Raji (cell line): ENCODE data around the gene LARGE1.

Experiments
- POLR2A ChIP-seq: IDR thresholded peaks from 2 replicates; pipeline ENCODE4 v1.6.1; 2011; ENCODE audit warnings: low read depth, low read length, control low read depth; ENCODE audit not compliant: insufficient read depth

Gene LARGE1

DNA sequence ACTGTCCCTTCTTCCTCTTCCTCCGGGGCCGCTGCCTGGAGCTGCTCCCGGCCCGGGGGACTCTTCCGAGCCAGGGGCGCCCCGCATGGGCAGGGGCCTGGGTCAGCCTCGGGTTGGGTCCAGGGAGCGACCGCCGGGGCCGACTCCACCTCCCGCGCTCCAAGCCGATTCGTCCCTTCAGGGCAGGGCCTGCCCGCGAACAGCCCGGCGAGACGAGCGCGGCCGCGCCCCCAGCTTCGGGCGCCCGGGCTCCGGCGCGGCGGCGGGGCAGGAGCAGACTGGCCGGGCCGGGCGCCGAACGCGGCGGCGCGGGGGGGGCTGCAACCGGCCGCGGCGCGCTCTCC, at the start of gene LARGE1:
Gene LARGE1 (minus strand): TSS at position 280 of the 344 bp plus-strand sequence.
- no peak for TF ChIP-seq POLR2A

DNA sequence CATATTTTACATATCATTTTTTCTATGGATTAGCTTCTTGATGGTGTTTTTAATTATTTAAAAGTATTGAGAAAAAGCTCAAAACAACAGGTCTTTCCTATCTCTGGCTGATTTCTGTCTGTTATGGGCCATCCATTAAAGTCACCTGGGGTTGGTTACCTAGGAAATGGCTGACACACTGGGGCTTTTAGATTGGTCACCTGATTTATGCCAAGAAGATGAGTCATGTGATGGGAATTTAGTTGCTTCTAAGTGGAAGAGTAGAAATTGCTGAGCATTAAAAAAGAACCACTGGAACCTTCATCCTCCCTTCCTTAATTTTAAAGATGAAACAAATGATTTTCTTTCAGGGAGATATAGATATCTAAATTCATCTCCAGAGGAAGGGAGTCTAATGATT, 48.8 kb upstream of the LARGE1 start:
- no peak for TF ChIP-seq POLR2A

DNA sequence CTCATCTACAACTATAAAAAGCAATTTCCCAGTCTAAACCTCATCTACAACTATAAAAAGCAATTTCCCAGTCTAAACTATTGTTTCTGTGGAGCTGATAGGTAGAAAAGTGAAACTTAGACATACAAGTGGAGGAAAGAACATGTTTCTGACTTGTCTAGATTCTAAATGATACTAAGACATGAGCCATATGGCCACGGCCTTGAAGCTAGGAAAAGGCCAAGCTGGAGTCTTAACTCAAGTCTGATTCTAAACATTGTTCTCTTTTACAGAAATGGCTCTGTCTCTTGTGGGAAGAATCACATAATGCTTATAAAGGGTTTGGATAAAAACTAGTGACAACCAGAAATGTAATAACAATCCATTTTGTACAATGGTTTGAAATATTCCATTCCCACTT, 43.8 kb upstream of the LARGE1 start:
- no peak for TF ChIP-seq POLR2A

DNA sequence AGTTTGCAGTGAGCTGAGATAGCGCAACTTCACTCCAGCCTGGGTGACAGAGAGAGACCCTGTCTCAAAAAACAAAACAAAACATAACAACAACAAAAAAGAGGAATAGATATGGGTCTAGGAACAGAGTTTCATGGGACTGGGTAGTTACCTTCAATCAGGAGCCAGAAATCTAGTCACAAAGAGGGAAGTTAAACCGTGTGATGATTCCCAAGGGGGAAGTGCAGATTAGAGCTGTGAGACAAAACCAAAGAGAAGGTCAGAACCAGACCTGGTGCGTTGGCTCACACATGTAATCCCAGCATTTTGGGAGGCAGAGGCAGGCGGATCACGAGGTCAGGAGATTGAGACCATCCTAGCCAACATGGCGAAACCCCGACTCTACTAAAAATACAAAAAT, 42.1 kb upstream of the LARGE1 start:
- no peak for TF ChIP-seq POLR2A

DNA sequence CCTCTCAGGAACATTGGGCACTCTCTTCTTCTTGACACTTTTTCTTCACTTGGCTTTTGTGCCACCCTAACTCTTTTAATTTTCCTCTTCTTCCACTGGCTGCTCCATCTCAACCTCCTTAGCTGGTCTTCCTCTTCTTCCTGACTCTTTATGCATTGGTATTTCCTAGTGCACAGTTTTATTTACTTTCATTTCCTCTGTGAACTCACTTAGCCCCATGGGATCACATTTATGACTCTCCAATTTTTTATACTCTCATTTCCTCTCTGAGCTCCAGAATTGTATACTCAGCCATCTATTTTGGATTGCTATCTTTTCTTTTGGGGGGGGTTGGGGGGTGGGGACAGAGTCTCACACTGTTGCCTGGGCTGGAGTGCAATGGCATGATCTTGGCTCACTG, 38.5 kb upstream of the LARGE1 start:
- no peak for TF ChIP-seq POLR2A

DNA sequence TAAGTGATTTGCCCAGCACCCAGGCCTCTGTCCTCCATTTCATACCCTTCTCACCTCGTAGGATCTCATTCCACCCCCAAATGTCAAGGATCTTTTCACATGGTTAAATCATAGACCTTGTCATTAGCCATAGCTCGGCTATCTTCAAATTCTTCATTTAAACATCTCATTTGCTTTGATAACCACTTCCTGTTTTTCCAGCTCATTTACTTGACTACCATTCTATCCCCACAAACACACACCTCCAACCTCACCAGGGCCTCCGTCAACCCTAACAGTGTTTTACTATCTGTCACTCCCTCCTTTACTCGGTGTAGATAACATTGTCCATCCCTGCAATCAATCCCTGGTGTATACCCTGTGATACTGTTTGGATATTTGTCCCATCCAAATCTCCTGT, 36.8 kb upstream of the LARGE1 start:
- no peak for TF ChIP-seq POLR2A

DNA sequence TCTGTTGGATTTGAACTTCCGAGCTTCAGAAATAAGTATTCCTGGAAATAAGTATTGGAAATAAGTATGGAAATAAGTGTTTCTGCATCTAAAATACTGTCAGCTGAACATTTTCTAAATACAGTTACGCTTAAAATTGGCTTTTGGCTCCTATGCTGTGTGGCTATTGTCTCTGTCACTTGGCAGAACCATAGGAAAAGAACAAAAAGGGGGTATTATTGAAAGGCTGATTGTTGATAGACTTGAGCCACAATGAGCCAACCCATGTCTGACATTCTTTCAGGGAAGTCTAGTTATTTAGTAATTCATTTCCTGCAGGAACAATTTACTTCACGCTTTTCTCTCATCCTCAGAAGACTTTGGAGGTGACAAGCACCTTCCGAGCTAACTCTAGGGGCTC, 32.5 kb upstream of the LARGE1 start:
- TF ChIP-seq POLR2A: no peak

DNA sequence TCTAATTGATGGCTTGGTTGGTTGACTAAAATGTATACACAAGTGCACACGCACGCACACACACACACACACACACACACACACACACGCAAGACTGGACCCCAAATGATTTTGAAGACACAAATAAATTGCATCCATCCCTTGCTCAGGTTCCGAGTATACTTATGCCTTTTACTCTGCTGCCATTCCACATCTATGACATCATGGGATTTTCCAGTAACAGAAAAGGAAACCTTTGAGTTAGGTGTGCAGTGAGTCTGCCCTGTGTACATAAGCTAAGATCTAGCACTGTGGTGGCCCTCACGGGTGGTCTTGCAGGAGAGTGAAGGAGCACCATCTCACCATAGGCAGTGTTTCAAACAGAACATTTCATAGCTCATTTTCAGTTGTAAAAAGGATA, 20.5 kb upstream of the LARGE1 start:
- TF ChIP-seq POLR2A: no peak

DNA sequence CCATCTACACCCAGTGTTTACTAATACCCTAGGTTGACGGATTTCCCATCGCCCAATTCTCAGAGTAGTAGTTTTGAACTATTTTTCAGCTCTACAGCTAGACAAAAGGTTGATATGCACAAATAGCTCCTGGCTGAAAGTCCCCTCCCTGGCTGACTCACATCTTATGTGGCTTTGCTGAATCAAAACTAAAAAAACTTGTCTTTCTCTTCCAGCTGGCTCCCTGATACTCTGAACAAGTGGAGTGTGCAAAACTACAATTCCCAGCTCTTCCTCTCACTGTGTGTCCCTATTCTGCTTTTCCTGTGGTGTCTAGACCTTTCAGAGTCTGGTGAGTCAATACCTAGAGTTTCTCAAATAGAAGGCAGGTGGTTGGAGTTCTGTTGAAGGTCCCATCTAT, 12.7 kb upstream of the LARGE1 start:
- TF ChIP-seq POLR2A: no peak

DNA sequence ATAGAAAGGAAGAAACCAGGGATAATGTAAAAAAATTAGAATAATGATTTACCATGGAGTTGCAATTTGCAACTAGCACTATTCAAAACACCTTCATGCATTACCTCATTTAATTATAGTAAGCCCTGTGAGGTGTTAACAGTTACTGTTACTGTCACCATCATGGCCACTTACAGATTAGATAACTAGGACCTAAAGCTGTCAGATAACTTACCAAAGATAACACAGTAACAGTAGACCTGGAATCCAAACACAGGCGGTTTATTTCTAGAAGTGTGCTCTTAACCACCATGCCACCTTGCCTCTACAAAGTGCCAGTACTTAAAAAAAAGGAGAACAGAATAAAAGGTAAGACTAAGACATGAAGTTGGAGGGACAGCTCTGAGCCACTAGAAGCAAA, 11.1 kb upstream of the LARGE1 start:
- no peak for TF ChIP-seq POLR2A

DNA sequence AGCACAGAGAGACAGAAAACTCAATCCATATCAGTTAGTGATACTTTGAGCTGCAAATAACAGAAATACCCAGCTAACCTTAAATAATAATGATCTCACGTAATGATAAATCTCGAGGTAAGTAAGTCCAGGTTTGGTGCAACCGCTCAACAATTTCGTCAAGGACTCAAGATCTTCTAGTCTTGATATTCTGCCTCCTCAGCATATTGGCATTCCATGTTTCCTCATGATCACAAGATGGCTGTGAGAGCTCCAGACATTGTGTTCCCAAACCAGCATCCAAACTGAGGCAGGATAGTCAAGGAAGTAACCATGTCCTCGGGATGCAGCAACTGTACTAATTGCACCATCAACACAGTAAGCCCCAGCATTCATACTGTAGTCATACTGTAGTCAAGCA, 7.5 kb upstream of the LARGE1 start:
- TF ChIP-seq POLR2A: no peak

DNA sequence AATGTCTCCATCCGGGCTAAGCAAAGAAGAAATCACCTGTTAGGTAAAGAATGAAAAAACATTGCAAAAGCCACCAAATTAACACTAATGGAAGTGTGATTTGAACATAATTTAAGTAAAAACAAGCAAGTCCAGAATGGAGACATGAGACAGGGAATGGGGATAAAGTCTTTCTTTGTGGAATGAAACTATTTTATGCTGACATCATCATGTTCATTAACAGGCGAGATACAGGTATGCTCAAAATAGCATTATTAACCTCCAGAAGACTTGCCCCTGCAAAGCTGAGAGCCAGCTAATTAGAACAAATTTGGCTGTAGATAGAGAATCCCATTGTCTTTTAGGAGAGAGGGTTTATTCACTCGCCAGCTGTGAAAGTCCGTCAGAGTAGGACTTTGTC, 4.9 kb upstream of the LARGE1 start:
- no peak for TF ChIP-seq POLR2A

DNA sequence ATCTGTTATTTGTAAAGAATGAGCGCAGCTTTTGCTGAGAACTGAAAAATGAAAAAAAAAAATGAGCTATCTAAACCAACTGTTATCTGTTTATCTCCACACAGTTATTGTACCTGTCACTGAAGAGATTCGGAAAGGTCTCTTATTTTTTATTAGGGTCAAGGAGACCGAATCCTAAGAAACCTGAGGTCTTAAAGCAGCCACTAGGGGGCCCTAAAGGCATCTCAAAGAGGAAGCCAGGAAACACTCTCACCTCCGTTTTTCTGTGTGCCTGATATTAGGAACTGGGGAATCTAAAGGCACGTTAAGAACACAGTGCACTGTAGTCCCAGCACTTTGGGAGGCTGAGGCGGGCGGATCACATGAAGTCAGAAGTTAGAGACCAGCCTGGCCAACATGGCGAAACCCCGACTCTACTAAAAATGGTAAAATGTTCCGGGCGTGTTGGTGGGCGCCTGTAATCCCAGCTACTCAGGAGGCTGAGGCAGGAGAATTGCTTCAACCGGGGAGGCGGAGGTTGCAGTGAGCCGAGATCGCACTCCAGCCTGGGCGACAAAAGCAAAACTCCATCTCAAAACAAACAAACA, 3.5 kb upstream of the LARGE1 start:
- no peak for TF ChIP-seq POLR2A

DNA sequence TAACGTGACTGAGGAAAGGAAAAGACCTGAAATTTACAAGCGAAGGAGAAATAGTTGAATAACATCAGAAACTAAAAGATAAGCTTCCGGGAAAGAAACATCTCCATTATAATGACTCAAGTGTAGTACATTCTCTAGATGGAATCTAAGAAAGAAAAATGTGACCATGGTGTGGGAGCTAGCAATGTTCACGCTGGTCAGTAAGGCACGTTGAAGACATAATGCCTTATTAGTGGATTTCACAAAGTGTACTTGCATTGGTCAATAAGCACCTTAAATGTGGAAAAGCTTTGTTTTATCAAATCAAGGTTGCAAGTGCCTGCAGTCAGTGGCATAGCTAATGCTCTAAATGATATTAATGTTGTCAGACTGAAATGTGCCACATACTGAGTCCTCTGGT, 2.8 kb upstream of the LARGE1 start:
- no peak for TF ChIP-seq POLR2A

DNA sequence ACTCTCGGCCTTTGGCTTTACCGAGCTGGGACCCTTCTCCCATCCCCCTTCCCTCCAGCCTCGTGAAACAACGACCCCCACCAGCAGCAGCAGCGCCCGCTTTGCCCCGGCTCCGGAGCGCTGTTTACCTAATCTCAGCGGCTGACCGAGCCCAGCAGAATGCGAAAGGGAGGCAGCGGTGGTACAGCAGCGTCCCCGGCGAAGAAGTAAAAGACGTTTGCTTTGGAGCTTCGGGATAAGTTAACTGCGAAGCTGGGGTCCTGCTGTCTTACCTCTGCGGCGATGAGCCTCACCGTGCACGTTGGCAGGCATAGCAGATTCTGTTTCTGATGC, 2.0 kb upstream of the LARGE1 start:
- TF ChIP-seq POLR2A: no peak

DNA sequence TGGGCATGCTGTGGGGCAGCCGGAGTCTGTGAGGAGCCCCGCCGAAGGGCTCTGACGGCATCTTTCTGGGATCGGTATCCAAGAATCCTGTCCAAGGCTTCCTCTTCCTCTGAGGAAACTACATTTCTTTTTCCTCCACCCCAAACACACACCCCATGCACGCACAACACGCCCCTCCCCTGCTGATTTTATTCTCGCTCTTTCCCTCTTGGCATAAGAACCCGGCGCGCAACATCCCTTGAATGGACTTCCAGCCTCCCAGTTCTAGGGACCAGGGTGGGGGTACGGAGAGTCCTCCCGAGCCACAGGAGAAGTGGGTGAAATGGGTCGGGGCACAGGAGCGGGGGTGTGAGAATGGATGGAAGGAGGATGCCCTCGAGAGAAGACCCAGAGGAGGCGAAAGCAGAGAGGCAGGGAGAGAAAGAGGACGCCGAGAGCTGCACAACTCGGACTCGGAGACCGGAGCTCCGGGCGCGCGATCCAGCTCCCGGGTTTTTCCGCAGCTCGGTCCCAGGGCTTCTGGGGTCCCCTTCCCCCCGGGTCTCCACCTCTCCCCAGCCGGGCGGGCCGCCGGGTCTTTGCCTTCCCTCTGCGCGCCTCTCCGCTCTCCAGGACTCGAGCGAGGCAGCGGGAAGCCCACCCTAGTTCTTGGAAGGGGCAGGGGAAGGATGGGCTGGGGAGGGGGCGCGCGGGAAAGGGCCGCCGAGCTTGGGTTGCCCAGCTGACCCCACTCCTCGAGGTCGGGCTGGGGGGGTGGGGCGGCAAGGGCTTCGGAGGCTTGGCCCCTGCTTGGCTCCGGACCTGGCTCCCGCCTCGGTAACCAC, 1.5 kb upstream of the LARGE1 start:
- no peak for TF ChIP-seq POLR2A

DNA sequence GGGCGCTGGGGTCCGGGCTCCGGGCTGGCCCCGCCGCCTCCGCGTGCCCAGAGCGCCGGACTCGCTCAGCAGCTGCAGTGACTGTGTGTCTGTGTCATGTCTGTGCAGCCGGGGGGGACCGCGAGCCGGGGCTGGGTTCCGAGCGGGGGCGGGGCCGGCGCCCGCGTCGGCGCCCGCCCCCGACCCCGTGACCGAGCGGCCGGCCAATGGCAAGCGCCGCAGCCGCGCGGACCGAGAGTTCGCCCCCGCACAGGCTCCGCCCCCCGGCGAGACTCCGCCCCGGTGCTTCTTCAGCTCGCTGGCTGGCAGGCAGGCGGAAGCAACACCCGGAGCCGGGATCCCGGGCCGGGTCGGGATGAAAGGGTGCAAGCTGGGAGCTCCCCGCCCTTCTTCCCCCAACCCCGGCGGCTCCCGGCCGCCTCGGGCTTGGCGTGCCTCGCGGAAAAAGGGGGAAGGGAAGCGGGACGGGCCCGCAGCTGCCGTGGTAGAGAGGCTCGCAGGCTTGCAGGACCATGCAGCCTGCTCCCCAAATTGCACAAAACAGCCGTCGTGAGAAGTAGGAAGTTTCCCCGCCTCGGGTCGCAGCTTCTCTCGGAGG, 750 bp upstream of the LARGE1 start:
- TF ChIP-seq POLR2A: peak; percentile 55
